HG03039 (cell line): ENCODE measurements around the gene GPBP1.
"Not testable (repeated sequence)": the region's sequence is repeated elsewhere in the genome, so short reads cannot be mapped to it uniquely, and the experiment has no call there.

ENCODE experiments used
- ATAC-seq: cut with Tn5 transposase; IDR thresholded peaks from one replicate; pipeline ENCODE4 v1.9.1; 2021; ENCODE audit warnings: mild to moderate bottlenecking, moderate library complexity; ENCODE audit not compliant: unreplicated experiment

Gene GPBP1

DNA sequence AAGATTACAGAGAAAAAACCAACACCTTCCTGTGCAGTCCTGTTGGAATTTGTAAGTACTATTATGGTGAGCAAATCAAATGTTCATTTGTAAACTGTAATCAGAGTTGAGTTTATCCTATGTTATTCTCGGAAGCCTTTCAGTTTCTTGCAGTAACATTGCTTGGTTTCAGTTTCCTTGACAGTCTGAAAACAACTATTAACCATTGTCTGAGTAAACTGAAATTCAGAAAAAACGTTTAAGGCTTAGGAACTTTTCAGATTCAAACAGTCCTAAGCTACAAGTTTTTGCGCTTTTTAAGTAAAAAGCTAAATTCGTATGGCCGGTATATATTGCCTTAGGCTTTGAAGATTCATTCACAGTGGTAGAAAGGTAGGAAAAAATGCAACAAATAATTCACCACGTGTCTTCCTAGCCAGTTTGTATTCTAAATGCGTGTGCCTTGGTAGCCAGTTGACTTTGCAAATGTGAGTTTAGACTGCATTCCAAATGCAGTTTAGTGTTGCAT lies 2.5 kb downstream of the GPBP1 start:
- no peak for ATAC-seq

GRCh38 chr5:57177479-57178156 lies 3.8 kb downstream of the GPBP1 start:
- no peak for ATAC-seq

GRCh38 chr5:57178238-57178637 lies 4.4 kb downstream of the GPBP1 start:
- ATAC-seq, result not testable (repeated sequence)

DNA sequence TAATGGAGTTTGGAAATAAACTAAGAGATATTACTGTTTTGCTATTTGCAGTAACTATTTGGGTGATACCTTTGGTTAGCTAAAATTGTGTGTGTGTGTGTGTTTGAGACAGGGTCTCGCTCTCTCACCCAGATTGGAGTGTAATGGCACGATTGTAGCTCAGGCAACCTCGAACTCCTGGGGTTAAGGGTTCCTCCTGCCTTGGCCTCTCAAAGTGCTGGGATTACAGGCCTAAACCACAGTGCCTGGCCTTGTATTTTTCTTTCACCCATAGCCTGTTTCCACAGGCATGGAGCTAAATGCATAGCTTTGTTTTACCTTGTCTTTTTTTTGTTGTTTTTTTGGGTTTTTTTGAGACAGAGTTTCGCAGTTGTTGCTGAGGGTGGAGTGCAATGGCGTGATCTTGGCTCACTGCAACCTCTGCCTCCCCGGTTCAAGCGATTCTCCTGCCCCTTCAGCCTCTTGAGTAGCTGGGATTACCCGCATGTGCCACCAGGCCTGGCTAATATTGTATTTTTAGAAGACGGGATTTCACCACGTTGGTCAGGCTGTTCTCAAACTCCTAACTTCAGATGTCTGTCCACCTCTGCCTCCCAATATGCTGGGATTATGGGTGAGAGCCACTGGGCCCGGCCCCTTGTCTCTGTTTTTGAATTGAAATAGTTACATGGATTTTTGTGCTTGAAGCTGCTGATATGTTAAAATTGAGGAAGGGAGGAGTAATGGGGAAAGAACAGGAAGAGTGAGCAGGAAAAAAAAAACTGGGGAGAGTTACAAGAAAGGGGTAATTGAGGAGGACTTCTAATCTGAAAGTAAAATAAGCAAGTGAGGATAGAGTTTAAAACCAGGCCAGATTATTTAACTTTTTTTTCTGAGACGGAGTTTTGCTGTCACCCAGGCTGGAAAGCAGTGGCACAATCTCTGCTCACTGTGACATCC lies 5.7 kb downstream of the GPBP1 start:
- no peak for ATAC-seq

DNA sequence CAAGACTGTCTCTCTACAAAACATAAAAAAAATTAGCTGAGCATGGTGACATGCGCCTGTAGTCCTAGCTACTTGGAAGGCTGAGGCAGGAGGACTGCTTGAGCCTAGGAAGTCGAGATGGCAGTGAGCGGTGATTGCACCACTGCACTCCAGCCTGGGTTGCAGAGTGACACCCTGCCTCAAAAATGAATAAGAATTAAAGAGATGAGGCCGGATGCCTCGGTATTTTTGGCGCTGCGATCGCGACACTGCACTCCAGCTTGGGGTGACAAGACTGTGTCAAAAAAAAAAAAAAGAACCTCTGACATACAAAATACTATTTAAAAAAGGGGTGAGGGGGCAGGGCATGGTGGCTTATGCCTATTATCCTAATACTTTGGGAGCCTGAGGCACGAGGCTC lies 7.3 kb downstream of the GPBP1 start:
- ATAC-seq, result no peak

DNA sequence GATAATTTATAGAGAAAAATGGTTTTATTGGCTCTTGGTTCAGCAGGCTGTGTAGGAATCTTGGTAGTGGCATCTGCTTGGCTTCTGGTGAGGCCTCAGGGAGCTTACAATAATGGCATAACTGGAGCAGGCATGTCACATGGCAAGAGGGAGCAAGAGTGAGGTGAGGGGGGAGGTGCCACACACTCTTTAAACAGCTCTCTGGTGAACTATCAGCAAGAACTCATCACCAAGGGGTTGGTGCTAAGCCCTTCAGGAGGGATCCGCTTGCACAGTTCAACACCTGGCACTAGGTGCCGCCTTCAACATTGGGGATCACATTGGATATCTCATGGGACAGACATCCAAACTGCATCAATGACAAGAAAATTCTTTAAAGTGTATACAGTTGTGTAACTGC lies 10.5 kb downstream of the GPBP1 start:
- ATAC-seq, result no peak

DNA sequence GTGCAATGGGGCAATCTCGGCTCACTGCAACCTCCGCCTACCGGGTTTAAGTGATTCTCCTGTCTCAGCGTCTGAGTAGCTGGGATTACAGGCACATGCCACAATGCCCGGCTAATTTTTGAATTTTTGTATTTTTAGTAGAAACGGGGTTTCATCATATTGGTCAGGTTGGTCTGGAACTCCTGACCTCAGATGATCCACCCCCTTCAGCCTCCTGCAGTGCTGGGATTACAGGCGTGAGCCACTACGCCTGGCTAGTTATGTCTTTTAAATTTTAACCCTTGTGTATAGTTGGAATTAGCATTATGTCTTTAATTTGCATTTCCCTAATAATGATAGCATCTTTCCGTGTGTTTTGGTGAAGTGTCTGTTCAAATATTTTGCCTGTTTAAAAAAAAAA lies 11.5 kb downstream of the GPBP1 start:
- no peak for ATAC-seq

GRCh38 chr5:57186194-57186593 lies 12.3 kb downstream of the GPBP1 start:
- ATAC-seq, result no peak

- ATAC-seq, result not testable (repeated sequence)
Observed at GRCh38 chr5:57187977-57188376, 14.1 kb downstream of the GPBP1 start.

- ATAC-seq, result no peak
Observed at GRCh38 chr5:57189515-57189914, 15.7 kb downstream of the GPBP1 start.

DNA sequence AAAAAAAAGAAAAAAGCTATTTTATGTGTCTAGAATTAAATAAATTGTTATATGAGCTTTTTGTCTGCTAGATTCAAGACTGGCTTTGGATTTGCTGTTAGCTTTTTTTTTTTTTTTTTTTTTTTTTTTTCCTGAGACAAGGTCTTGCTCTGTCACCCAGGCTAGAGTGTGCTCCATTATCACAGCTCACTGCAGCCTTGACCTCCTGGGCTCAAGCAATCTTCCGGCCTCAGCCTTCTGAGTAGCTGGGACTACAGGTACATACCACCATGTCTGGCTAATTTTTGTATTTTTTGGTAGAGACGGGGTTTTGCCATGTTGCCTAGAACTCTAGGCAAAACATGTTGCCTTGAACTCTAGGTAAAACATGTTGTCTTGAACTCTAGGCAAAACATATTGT lies 16.7 kb downstream of the GPBP1 start:
- no peak for ATAC-seq

DNA sequence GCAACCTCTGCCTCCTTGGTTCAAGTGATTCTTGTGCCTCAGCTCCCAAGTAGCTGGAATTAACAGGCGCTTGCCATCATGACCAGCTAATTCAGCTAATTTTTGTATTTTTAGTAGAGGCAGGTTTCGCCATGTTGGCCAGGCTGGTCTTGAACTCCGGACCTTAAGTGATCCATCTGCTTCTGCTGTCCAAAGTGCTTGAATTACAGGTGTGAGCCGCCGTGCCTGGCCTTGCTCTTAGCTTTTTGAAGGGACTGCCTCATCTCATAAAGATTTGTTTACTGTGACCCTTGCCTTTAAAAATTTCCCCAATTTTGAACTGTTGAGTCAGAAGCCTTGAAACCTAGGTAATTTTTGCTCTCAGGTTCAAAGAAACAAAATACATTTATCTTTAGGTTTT lies 17.3 kb downstream of the GPBP1 start:
- no peak for ATAC-seq

- ATAC-seq, result no peak
Observed at GRCh38 chr5:57191986-57192385, 18.1 kb downstream of the GPBP1 start.

DNA sequence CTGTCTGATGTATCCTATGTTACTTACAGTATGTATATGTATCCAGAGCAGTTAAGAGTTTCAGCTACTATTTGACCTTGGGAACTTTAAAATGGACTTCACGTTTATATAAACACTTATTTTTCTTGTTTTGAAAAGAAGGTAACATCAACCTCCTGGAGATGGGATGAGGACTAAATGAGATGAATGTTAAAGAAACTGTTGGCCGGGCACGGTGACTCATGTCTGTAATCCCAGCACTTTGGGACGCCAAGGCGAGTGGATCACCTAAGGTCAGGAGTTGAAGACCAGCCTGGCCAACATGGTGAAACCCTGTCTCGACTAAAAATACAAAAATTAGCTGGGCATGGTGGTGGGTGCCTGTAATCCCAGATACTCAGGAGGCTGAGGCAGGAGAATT lies 19.0 kb downstream of the GPBP1 start:
- ATAC-seq, result not testable (repeated sequence)

DNA sequence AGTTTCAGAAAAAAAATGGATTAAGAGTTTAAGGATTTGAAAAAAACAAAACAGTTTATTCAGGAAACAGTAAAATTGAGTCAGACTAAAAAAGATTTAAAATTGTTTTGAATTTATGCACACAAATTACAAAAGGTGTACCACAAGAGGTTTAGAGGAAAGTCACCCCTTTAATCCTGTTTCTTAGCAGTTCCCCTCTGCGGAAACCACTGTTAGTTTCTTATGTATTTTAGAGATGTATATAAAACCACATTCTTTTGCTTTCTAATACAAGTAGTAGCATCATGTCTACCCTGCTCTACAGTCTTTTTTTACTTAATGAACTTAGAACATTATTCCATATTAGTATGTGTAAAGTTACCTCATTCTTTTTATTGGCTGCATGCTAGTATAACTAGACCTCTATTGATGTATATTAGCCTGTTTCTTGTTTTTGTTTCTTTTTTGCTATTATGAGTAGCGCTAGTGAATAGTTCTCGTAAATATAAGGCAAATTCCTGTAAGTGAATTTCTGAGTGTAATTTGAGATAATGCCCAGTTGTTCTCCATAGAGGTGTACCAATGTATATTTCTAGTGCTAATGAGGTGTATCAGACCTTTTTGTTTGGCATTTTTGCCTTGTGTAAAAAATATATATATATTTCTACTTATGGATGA lies 20.0 kb downstream of the GPBP1 start:
- ATAC-seq, result no peak

DNA sequence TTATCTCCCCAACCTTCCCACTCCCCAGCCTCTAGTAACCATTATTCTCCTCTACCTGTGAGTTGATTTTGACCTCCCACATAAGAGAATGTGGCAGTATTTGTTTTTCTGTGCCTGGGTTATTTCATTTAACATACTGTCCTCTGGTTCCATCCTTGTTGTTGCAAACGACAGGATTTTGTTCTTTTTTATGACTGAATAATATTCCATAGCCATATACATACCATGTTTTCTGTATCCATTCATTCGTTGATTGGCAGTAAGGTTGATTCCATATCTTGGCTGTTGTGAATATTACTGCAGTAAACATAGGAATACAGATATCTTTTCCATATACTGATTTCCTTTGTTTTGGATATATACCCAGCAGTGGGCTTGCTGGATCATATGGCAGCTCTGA lies 20.8 kb downstream of the GPBP1 start:
- no peak for ATAC-seq

DNA sequence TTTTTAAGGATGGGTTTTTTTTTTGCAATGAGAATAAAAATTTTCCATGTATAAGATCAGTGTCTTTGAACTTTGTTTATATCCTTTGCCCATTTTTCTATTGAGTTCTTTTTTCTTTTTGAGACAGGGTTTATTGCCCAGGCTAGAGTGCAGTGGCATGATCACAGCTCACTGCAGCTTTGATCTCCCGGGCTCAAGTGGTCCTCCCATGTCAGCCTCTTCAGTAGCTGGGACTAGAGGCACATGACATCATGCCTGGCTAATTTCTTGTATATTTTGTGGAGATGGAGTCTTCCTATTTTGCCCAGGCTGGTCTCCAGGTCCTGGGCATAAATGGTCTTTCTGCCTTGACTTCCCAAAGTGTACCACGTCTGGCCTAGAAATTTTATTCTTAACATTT lies 21.2 kb downstream of the GPBP1 start:
- ATAC-seq, result no peak

- no peak for ATAC-seq
Observed at GRCh38 chr5:57199866-57200265, 26.0 kb downstream of the GPBP1 start.

- ATAC-seq, result no peak
Observed at GRCh38 chr5:57202811-57203210, 29.0 kb downstream of the GPBP1 start.

GRCh38 chr5:57207007-57207653 lies 33.3 kb downstream of the GPBP1 start:
- ATAC-seq, result no peak

GRCh38 chr5:57207681-57208080 lies 33.8 kb downstream of the GPBP1 start:
- no peak for ATAC-seq
